T-cell (primary cell): ENCODE data around the gene CAMK2A. TPM values are rescaled to one million over a fixed set of nuclear protein-coding genes. Genes with fewer than 3 reads are reported as not detected.
A peak's percentile ranks its signal among the peaks of the same experiment; 100 is the strongest.

Source experiments
- ATAC-seq, 4 experiments: fragments of 200-7000 bp in 3 of 4; fragments of 150-1000 bp in 1 of 4; cut with Tn5 transposase; replicated peaks in 1 of 4; 1 replicate in 3 of 4; 2 replicates in 1 of 4; pipeline ENCODE4 v1.10.0; 2021; ENCODE audit warnings: moderate library complexity in 3 of 4, mild to moderate bottlenecking in 2 of 4, moderate number of reproducible peaks in 1 of 4
- CTCF ChIA-PET, 2 donors: fragments of 300-600 bp; sonication (Branson Sonifier 250); formaldehyde crosslinking; loops; one replicate each; lab custom pipeline; 2022; ENCODE audit warnings: antibody characterized with exemption in 2 of 2; lab: Charles Lee
- POLR2A ChIA-PET, 2 donors: fragments of 300-600 bp; sonication (Branson Sonifier 250); formaldehyde crosslinking; loops; one replicate each; lab custom pipeline; 2022; ENCODE audit warnings: antibody characterized with exemption in 2 of 2; lab: Charles Lee
- DNase-seq, 35 experiments: peaks; one replicate each; pipeline versions ENCODE4 v3.0.0 to v3.0.0-alpha.2; 2013 to 2023
- H3K27ac ChIP-seq: one replicate; pipeline ENCODE4 v1.5.1; 2013; ENCODE audit warnings: low read length
- H3K27me3 ChIP-seq, 2 experiments: replicated peaks in 1 of 2; 1 replicate in 1 of 2; 2 replicates in 1 of 2; pipeline versions ENCODE4 v1.6.1 to v1.7.0; 2013; ENCODE audit warnings: low read length in 1 of 2, mixed read lengths in 1 of 2; ENCODE audit not compliant: control insufficient read depth in 2 of 2, insufficient read depth in 2 of 2; ENCODE audit errors: extremely low read depth in 1 of 2
- H3K36me3 ChIP-seq, 2 donors: 1 replicate in 1 of 2; 2 replicates in 1 of 2; pipeline versions ENCODE4 v1.6.1 to v1.7.0; 2013; ENCODE audit warnings: low read length in 1 of 2; ENCODE audit not compliant: control insufficient read depth in 2 of 2, insufficient read depth in 1 of 2; ENCODE audit errors: extremely low read depth in 1 of 2
- H3K4me1 ChIP-seq, 2 experiments: 1 replicate in 1 of 2; 2 replicates in 1 of 2; pipeline versions ENCODE4 v1.6.1 to v1.7.0; 2013; ENCODE audit warnings: low read length in 2 of 2, mixed read lengths in 1 of 2; ENCODE audit not compliant: insufficient read depth in 2 of 2, control insufficient read depth in 1 of 2; ENCODE audit errors: extremely low read depth in 1 of 2
- H3K4me3 ChIP-seq, 2 donors: 1 replicate in 1 of 2; 2 replicates in 1 of 2; pipeline versions ENCODE4 v1.5.1 to v1.7.0; 2013; ENCODE audit warnings: mild to moderate bottlenecking in 2 of 2, low read length in 1 of 2, moderate library complexity in 1 of 2; ENCODE audit not compliant: control insufficient read depth in 1 of 2; ENCODE audit errors: extremely low read depth in 1 of 2
- H3K9me3 ChIP-seq: 2 replicates; pipeline ENCODE4 v1.7.0; 2013
- H3K27ac Mint-ChIP-seq, 2 donors: one replicate each; pipeline ENCODE4 v1.8.0; 2020 to 2021; ENCODE audit warnings: mild to moderate bottlenecking in 2 of 2, mixed read lengths in 2 of 2
- H3K27me3 Mint-ChIP-seq, 2 donors: one replicate each; pipeline ENCODE4 v1.8.0; 2021 to 2022; ENCODE audit warnings: mixed read lengths in 2 of 2
- H3K36me3 Mint-ChIP-seq: one replicate; pipeline ENCODE4 v1.8.0; 2021; ENCODE audit warnings: mixed read lengths
- H3K4me1 Mint-ChIP-seq, 3 donors: one replicate each; pipeline ENCODE4 v1.8.0; 2020 to 2022; ENCODE audit warnings: mixed read lengths in 3 of 3, mild to moderate bottlenecking in 1 of 3
- H3K4me3 Mint-ChIP-seq, 3 donors: one replicate each; pipeline ENCODE4 v1.8.0; 2020 to 2022; ENCODE audit warnings: mild to moderate bottlenecking in 3 of 3, mixed read lengths in 3 of 3, moderate library complexity in 3 of 3
- H3K9me3 Mint-ChIP-seq, 3 donors: one replicate each; pipeline ENCODE4 v1.8.0; 2020 to 2022; ENCODE audit warnings: mixed read lengths in 3 of 3
- WGBS: methylation state at CpG from one replicate; pipeline ENCODE4 v1.1.5; 2013; ENCODE audit warnings: missing lambda C conversion rate; ENCODE audit not compliant: insufficient coverage; 5-methylcytosine and 5-hydroxymethylcytosine counted together
- total RNA-seq, 35 experiments: library from RNA in 6 of 35; stranded (reverse) in 6 of 35; fragments of 120-200 nt in 1 of 35; gene quantifications; one replicate each; pipeline versions ENCODE4 v1.2.1 to v1.2.4 and lab custom pipeline; 2013 to 2026

CAMK2A gene
- total RNA-seq, 5 donors from 2014 or later (not counting 1 experiment from before 2014, with no cell fraction given): not detected

DNA sequence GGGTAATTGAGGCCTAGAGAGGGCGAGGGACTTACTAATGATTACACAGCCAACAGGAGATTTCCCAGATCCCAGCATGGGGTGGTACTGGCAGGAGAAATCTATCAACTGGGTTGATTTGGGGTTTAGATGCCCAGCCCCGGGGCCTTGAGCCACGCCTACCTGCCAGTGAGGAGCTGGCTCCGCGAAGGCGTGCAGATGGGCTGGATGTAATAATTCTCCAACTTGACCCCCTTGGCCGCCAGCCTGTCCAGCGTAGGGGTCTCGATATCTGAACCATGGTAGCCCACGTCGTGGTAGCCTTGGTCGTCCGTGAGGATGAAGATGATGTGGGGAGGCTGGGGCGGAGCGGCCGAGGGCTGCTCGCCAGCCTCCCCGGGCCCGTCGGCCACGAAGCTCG is 12.3 kb upstream of the CAMK2A start:
- H3K27ac Mint-ChIP-seq: no peak overlapping the region
- H3K27me3 Mint-ChIP-seq: peaks cover 35 to 38% of the 10 kb centered on the region in 2 donors
- ChIA-PET CTCF (no interaction called here), POLR2A (no interaction called here)
- DNase-seq (no peak), ATAC-seq (no peak)
- 33% methylated on average over 18 of the region's 22 CpGs for WGBS
- Histone ChIP-seq H3K4me3 (no peak overlapping the region), H3K36me3 (no peaks in the 10 kb centered on the region), H3K9me3 (no peaks in the 10 kb centered on the region), H3K27ac (no peak overlapping the region), H3K4me1 (peaks cover 0 to 7% of the 10 kb centered on the region in 2 experiments), H3K27me3 (peaks cover 14 to 47% of the 10 kb centered on the region in 2 experiments)
- H3K9me3 Mint-ChIP-seq: no peaks in the 10 kb centered on the region
- peak overlapping the region in 1 of 3 donors; percentile 6 for H3K4me3 Mint-ChIP-seq
- H3K4me1 Mint-ChIP-seq: peaks cover 3 to 6% (median 4%) of the 10 kb centered on the region in 3 donors
- H3K36me3 Mint-ChIP-seq: no peaks in the 10 kb centered on the region

DNA sequence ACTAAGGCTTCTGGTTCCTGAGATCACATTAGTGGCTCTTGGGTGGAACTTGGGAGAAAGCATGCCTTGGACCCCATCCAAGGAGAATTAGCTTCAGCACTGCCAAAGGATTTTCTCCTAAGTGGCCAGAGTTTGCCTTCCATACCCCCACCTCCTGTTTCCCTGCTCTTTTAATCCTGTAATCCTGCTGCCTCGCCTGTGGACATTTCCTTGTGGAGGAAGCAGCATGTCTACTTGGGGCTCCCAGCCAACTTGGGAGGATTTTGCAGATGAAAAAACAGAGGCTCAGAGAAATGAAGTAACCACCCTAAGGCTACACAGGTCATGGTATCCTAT is 11.6 kb upstream of the CAMK2A start:
- Mint-ChIP-seq H3K27ac (no peak overlapping the region), H3K27me3 (peaks cover 35 to 38% of the 10 kb centered on the region in 2 donors), H3K4me1 (peaks cover 3 to 6% (median 4%) of the 10 kb centered on the region in 3 donors), H3K9me3 (no peaks in the 10 kb centered on the region), H3K4me3 (no peak overlapping the region), H3K36me3 (no peaks in the 10 kb centered on the region)
- Histone ChIP-seq H3K36me3 (no peaks in the 10 kb centered on the region), H3K9me3 (no peaks in the 10 kb centered on the region), H3K4me3 (no peak overlapping the region), H3K27me3 (peaks cover 14 to 47% of the 10 kb centered on the region in 2 experiments), H3K27ac (no peak overlapping the region), H3K4me1 (peaks cover 0 to 7% of the 10 kb centered on the region in 2 experiments)
- WGBS: 80% methylated on average over 1 of the region's 1 CpG
- no peak for DNase-seq
- CTCF ChIA-PET: no interaction called here
- POLR2A ChIA-PET: no interaction called here
- no peak for ATAC-seq

DNA sequence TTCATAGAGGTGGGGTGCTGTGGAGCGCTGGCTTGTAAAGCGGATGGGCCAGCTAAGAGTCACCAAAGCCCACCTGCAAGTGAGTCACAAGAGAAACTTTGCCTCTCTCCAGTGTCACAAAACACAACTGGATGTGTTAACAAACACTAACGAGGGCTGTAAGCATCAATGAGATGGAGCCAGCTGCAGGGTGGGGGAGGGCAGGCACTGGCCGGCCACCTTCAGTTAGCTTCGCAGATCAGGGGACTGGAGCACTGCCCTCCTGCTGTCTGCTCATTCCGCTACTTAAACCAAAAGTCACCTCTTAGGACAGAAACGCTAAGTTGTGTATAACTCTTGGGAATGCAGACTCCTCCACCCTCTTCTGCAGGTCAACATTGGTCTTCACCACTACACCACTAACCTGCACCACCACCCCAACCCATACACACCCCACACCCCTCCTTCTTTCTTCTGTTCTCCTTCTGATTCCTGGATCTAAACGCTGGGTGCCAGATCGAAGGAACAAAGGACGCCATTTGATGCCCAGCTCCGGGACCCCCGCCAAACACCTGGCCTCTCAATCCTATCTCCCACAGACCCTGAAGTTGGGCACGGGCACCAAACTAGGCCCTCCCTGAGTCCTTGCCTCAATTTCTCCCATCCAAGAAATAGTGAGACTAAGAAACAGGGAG is 11.1 kb upstream of the CAMK2A start:
- H3K4me3 ChIP-seq: no peak overlapping the region
- Mint-ChIP-seq H3K4me3 (no peak overlapping the region), H3K27me3 (peaks cover 35 to 38% of the 10 kb centered on the region in 2 donors), H3K9me3 (no peaks in the 10 kb centered on the region), H3K4me1 (peaks cover 3 to 4% (median 4%) of the 10 kb centered on the region in 3 donors), H3K36me3 (no peaks in the 10 kb centered on the region), H3K27ac (no peak overlapping the region)
- no peak for DNase-seq
- H3K4me1 ChIP-seq: peaks cover 0 to 7% of the 10 kb centered on the region in 2 experiments
- no peaks in the 10 kb centered on the region for H3K9me3 ChIP-seq
- WGBS: 68% methylated on average over 3 of the region's 13 CpGs
- peaks cover 14 to 47% of the 10 kb centered on the region in 2 experiments for H3K27me3 ChIP-seq
- no peak for ATAC-seq
- POLR2A ChIA-PET: no interaction called here
- CTCF ChIA-PET: interaction anchor here in 1 of 2 donors (0.6 kb wide), 1 partner anchor 8 kb away, joined by 4 read pairs; no protein-coding TSS in a partner anchor
- H3K36me3 ChIP-seq: no peaks in the 10 kb centered on the region
- H3K27ac ChIP-seq: no peak overlapping the region

DNA sequence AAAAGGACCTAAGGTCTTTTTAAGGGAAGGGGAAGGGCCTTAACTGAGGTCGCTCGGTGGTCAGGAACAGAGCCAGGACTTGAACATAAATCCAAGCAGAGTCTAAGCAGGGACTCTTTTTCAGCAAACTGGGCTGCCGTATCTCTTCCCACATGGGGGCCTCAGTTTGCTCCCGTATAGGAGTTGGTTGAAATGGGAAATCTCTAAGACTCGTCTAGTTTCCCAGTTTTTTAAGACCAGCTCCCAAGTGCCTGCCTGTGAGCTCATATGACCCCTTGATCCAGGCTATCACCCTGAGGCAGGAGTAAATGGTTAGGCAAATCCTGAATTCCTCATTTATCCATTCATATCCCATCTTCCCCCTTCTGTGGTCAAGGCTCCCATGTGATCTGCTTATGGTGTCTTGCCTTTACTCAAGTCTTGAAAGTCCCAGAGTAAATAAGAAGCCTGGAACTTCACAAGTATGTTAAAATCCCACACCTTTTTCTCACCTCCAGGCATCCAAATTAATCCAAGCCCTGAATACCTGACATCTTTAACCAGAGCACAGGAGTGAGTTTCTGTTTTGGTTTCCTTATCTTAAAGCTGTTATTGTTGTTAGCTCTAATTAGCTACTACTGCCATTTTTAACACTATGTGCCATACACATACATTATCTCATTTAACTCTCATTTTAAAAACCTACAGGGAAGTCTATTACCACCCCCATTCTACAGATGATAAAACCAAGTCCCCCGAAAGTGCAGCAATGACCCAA is 10.2 kb upstream of the CAMK2A start:
- Mint-ChIP-seq H3K4me1 (peaks cover 0 to 3% (median 3%) of the 10 kb centered on the region in 3 donors), H3K27me3 (peaks cover 35 to 38% of the 10 kb centered on the region in 2 donors), H3K9me3 (no peaks in the 10 kb centered on the region), H3K4me3 (no peak overlapping the region), H3K27ac (no peak overlapping the region), H3K36me3 (no peaks in the 10 kb centered on the region)
- DNase-seq: no peak
- no peak overlapping the region for H3K27ac ChIP-seq
- H3K4me3 ChIP-seq: no peak overlapping the region
- H3K36me3 ChIP-seq: no peaks in the 10 kb centered on the region
- H3K4me1 ChIP-seq: peaks cover 0 to 7% of the 10 kb centered on the region in 2 experiments
- H3K9me3 ChIP-seq: no peaks in the 10 kb centered on the region
- WGBS: no CpG with 5 or more reads among the region's 6 CpGs
- CTCF ChIA-PET: interaction anchor here (0.6 to 1.2 kb wide), 2 partner anchors 9 kb away, joined by 3 to 4 read pairs; no protein-coding TSS in a partner anchor
- H3K27me3 ChIP-seq: peaks cover 14 to 50% of the 10 kb centered on the region in 2 experiments
- no peak for ATAC-seq
- POLR2A ChIA-PET: no interaction called here

DNA sequence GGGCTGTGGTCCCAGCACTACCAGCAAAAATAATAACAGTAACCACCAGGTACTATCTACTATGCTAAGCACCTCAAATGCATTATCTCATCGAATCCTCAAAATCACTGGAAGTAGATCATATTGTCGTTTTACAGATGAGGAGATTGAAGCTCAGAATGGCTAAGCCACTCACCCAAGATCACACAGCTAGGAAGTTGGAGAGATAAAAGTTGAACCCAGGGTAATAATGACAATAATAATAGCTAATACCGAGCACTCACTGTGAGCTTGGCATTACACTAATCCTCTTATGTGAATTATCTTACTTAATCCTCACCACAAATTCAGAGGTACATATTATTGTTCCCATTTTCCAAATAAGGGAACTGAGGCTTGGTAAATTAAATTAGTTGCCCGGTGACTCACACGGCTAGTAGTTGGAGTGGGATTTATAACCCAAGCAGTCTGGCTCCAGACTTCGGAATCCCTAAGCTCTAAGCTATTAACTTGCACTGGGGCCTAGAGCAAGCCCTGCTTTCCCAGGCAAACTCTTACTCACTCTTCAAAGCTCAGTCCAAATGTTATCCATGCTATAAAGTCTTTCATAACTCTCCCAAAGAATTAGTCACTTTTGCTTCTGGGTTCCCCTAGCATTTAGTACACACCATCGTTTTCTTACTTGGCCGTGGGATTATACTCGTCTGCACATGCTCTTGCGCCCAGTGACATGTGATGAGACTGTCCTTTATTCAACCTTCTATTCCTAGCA is 9.3 kb upstream of the CAMK2A start:
- H3K9me3 ChIP-seq: no peaks in the 10 kb centered on the region
- no peaks in the 10 kb centered on the region for H3K36me3 ChIP-seq
- no peaks in the 10 kb centered on the region for H3K36me3 Mint-ChIP-seq
- no peak overlapping the region for H3K4me3 Mint-ChIP-seq
- H3K27ac Mint-ChIP-seq: no peak overlapping the region
- H3K27ac ChIP-seq: no peak overlapping the region
- H3K4me1 Mint-ChIP-seq: peaks cover 0 to 3% (median 3%) of the 10 kb centered on the region in 3 donors
- peaks cover 0 to 7% of the 10 kb centered on the region in 2 experiments for H3K4me1 ChIP-seq
- H3K9me3 Mint-ChIP-seq: no peaks in the 10 kb centered on the region
- 93% methylated on average over 2 of the region's 10 CpGs for WGBS
- H3K27me3 ChIP-seq: peaks cover 10 to 43% of the 10 kb centered on the region in 2 experiments
- ChIA-PET CTCF (interaction anchor here in 1 of 2 donors (1.2 kb wide), 1 partner anchor 8 kb away, joined by 3 read pairs; no protein-coding TSS in a partner anchor), POLR2A (no interaction called here)
- H3K4me3 ChIP-seq: no peak overlapping the region
- no peak for DNase-seq
- no peak for ATAC-seq
- H3K27me3 Mint-ChIP-seq: peaks cover 31 to 33% of the 10 kb centered on the region in 2 donors
